ENCODE data around the gene PPHLN1. TPM values are rescaled to one million over a fixed set of nuclear protein-coding genes. Genes with fewer than 3 reads are reported as not detected.

Gene PPHLN1, protein sequence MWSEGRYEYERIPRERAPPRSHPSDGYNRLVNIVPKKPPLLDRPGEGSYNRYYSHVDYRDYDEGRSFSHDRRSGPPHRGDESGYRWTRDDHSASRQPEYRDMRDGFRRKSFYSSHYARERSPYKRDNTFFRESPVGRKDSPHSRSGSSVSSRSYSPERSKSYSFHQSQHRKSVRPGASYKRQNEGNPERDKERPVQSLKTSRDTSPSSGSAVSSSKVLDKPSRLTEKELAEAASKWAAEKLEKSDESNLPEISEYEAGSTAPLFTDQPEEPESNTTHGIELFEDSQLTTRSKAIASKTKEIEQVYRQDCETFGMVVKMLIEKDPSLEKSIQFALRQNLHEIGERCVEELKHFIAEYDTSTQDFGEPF
- polyA plus RNA-seq (2012; ENCODE audit: insufficient read depth, insufficient read length): 94.4 TPM

- peak within 1 kb of the TSS; percentile 98 for H3K4me3 ChIP-seq (ENCODE audit: low read length)
- peak; percentile 68 for DNase-seq (ENCODE audit: low read depth, low spot score)
These were observed at the start of gene PPHLN1, which contains the start of gene ZCRB1 for GRCh38 chr12:42325653-42326474. PPHLN1 (plus strand) TSS chr12:42326167; CDS start chr12:42335903, 9,736 bp downstream. ZCRB1 (minus strand) TSS chr12:42326094; CDS start chr12:42324102, 1,992 bp downstream.

GRCh38 chr12:42277396-42278127 is 48.4 kb upstream of the PPHLN1 start:
- no peak overlapping the region for H3K4me3 ChIP-seq (ENCODE audit: low read length)
- no peak for DNase-seq (ENCODE audit: low read depth, low spot score)

DNA sequence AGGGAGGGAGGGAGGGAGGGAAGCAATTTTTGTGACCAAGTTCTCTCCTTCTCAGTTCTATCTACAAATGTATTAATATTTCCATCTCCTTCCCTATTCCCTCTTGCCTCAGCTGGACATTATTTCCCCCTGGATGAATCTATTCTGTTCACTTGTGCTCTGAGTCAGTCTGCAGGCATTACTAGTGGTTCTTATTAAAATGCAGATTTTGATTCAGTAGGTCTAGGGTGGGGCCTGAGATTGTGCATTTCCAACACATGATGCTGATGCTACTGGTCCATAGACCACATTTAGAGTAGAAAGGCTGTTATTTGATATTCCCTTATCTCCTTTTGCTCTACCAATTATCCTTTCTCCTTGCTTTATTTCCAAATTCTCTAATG is 47.8 kb upstream of the PPHLN1 start:
- H3K4me3 ChIP-seq (ENCODE audit: low read length): no peak overlapping the region
- DNase-seq (ENCODE audit: low read depth, low spot score): no peak

DNA sequence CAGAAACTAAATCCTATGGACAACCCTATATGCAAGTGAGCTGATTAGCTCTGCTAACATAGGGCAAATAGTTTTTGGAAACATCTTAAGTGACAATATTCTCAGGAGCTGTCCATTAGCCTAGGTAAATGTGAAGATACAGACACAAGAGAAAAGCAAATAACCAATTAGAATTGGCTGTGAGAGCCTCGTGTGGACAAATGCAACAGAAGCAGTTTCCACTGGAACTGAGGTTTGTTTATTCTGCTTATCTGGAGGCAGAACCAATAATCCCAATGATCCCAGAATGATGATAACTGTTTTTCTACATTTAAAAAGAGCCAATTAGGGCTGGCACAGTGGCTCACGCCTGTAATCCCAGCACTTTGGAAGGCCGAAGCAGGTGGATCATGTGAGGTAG is 44.7 kb upstream of the PPHLN1 start:
- DNase-seq (ENCODE audit: low read depth, low spot score): no peak
- no peak overlapping the region for H3K4me3 ChIP-seq (ENCODE audit: low read length)

DNA sequence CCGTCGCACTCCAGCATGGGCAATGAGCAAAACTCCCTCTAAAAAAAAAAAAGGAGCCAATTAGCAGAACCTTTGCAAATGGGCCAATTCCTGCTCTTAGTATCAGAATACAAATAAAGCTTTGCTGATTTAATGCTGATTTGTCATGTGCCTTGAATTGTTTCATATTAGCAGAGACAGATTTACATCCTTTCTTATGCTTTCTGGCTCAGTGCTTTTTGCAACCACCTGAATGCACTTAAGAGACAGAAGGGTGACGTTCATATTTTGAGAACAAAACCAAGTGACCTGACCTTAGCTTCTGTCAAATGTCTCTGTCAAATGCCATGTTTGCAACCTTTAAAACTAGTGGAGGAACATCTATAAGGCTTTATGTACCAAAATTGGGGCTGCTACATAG is 44.1 kb upstream of the PPHLN1 start:
- no peak overlapping the region for H3K4me3 ChIP-seq (ENCODE audit: low read length)
- DNase-seq (ENCODE audit: low read depth, low spot score): no peak

- DNase-seq (ENCODE audit: low read depth, low spot score): no peak
- no peak overlapping the region for H3K4me3 ChIP-seq (ENCODE audit: low read length)
These were observed 43.7 kb upstream of the PPHLN1 start for GRCh38 chr12:42282294-42282693.

DNA sequence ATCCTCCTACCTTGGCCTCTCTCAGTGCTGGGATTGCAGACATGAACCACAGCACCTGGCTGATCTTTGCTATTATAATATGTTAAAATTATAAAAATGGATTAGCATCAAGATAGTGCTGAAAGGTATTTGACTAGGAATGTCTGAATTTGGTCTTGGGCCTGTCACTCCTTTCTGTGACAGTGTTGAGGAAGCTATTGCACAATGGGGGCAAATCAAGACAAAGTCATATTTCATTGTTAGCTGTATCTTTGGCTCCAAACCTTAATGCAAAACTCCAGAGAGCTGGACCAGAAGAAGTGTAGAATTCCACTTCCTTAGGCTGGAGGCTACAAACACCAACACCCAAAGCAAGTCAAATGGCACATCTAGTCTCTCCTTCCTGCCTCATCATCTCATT is 42.2 kb upstream of the PPHLN1 start:
- no peak for DNase-seq (ENCODE audit: low read depth, low spot score)
- H3K4me3 ChIP-seq (ENCODE audit: low read length): no peak overlapping the region

GRCh38 chr12:42284157-42284556 is 41.8 kb upstream of the PPHLN1 start:
- no peak overlapping the region for H3K4me3 ChIP-seq (ENCODE audit: low read length)
- no peak for DNase-seq (ENCODE audit: low read depth, low spot score)

DNA sequence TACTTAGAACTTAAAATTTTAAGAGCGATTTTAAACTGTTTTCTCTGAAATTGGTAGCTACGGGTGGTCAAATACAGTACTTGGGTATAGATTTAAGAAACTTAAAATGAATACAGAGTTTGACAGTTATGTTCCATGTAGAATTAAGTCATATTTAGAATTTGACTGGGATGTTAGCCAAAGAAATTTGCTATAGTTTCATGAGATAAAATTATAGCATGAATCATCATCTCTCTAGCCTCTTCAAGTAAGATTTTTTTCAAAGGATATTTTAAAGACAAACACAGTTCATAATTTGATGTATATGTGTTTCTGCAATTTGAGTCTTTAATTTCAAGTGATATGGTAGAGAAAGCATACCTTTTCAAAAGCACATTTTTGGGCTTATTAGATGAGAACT is 41.1 kb upstream of the PPHLN1 start:
- DNase-seq (ENCODE audit: low read depth, low spot score): no peak
- H3K4me3 ChIP-seq (ENCODE audit: low read length): no peak overlapping the region

- no peak for DNase-seq (ENCODE audit: low read depth, low spot score)
- no peak overlapping the region for H3K4me3 ChIP-seq (ENCODE audit: low read length)
These were observed 40.5 kb upstream of the PPHLN1 start for GRCh38 chr12:42285431-42285830.

DNA sequence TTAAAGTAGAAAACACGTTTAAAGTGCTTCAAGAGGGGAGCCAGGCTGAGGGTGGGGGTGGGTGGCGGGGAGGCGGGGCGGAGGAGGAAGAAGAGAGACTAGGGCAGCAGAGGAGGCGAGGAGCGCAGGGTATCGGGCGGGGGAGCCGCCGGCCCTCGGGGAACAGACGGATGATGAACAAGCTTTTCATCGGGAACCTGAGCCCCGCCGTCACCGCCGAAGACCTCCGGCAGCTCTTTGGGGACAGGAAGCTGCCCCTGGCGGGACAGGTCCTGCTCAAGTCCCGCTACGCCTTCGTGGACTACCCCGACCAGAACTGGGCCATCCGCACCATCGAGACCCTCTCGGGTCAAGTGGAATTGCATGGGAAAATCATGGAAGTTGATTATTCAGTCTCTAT is 39.2 kb upstream of the PPHLN1 start:
- DNase-seq (ENCODE audit: low read depth, low spot score): no peak
- no peak overlapping the region for H3K4me3 ChIP-seq (ENCODE audit: low read length)

DNA sequence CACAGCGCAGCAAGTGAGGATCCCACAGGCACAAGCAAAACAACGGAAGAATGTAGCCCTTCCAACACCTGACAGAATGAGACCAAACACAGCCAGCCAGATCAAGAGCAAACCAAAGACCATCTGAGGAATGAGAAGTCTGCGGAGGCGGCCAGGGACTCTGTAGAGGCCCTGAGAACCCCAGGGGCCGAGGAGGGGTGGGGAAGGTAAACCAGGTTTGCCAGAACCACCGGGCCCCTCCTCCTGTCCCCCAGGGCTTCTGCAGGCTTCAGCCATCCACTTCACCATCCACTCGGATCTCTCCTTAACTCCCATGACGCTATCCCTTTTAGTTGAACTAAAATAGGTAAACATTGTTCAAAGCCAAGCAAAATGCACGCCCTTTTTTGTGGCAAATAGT is 37.4 kb upstream of the PPHLN1 start:
- no peak for DNase-seq (ENCODE audit: low read depth, low spot score)
- no peak overlapping the region for H3K4me3 ChIP-seq (ENCODE audit: low read length)

DNA sequence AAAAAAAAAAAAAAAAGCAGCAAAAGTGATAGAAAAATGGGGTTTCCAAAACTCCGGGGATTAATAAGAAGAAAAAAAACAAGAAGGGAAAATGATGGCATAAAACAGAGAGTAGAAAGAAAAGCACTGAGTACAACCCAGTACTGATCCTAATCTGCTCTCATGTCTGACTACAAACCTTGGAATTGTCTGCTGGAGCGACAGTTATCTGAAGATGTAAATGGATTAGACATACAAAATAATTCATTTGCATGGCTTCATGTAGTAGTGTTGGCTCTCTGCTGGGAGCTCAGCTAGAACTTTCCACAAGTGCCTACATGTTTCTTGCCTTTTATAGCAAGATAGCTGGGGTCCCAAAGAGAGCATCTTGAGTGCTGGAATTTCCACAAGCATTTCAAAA is 34.3 kb upstream of the PPHLN1 start:
- DNase-seq (ENCODE audit: low read depth, low spot score): no peak
- no peak overlapping the region for H3K4me3 ChIP-seq (ENCODE audit: low read length)

DNA sequence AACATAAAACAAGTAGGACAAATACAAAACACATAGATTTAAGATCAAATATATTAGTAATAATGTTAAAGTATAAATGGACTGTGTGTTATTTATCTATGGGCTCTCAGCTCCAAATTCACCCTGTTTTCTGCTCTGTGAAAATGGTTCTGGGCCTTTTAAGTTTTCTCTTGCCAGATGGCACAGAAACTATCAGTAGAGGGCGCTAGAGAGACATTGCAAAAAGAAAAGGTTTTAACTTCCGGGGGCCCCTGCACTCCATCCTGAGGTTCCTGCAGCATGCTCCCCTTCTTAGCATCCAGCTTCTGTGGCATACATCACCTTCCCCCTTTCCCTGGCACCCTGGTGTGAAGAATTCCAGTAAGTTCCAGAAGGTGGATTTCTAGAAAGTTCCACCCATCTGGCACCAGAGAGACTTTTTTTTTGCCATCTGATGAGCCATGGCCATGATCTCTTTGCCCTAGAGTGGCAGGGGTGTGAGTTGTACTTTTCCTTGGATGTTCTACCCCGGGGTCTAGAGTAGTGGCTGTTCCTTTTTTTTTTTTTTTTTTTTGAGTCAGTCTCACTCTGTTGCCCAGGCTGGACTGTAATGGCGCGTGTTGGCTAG is 29.4 kb upstream of the PPHLN1 start:
- DNase-seq (ENCODE audit: low read depth, low spot score): peak; percentile 39
- H3K4me3 ChIP-seq (ENCODE audit: low read length): no peak overlapping the region

DNA sequence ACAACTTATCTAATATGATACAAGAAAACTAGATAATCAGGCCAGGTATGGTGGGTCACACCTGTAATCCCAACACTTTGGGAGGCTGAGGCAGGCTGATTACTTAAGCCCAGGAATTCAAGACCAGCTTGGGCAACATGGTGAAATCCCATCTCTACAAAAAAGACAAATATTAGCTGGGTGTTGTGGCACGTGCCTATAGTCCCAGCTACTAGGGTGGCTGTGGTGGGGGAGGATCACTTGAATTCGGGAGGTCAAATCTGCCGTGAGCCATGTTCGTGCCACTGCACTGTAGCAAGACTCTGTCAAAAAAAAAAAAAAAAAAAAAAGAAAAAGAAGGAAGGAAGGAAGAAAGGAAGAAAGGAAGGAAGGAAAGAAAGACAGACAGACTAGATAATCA is 27.1 kb upstream of the PPHLN1 start:
- DNase-seq (ENCODE audit: low read depth, low spot score): no peak
- H3K4me3 ChIP-seq (ENCODE audit: low read length): no peak overlapping the region

- H3K4me3 ChIP-seq (ENCODE audit: low read length): no peak overlapping the region
- no peak for DNase-seq (ENCODE audit: low read depth, low spot score)
These were observed 26.3 kb upstream of the PPHLN1 start for GRCh38 chr12:42299392-42300308.

DNA sequence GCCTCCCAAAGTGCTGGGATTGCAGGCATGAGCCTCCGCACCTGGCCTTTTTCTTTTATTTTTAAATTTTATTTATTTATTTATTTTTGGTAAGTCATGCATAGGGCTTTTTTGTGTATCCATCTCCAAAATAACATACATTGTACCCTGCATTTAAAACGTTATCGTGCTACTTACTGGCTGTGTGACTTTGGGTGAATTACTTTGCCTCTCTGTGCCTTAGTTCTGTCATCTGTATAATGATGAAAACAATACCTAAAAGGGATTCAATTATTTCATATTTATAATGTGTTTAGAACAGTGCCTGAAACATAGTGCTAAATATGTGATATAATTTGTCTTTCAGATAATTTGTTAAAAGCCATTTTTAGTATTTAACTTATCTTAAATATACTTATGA is 19.7 kb upstream of the PPHLN1 start:
- no peak overlapping the region for H3K4me3 ChIP-seq (ENCODE audit: low read length)
- no peak for DNase-seq (ENCODE audit: low read depth, low spot score)

GRCh38 chr12:42308390-42308789 is 17.6 kb upstream of the PPHLN1 start:
- H3K4me3 ChIP-seq (ENCODE audit: low read length): no peak overlapping the region
- no peak for DNase-seq (ENCODE audit: low read depth, low spot score)
